SK-MEL-5 (cell line): Measurements from ENCODE around the gene PTEN. TPM values are rescaled to one million over a fixed set of nuclear protein-coding genes. Genes with fewer than 3 reads are reported as not detected.

Source experiments
- DNase-seq: peaks from one replicate; pipeline ENCODE4 v3.0.0-alpha.2; 2016; ENCODE audit warnings: low read depth, low spot score
- in situ Hi-C: cut with HindIII; loops from 2 replicates; pipeline ENCODE4 v1.10.0; 2016; ENCODE audit warnings: low sequenced_read_pairs, high pct_unique_total_duplicates, low pct_unique_long_range_greater_than_20kb
- small RNA-seq, 2 experiments: library from RNA; depleted of rRNA; stranded (forward); fragments of <200 nt; gene quantifications; one replicate each; pipeline ENCODE3, GENCODE V24; 2014
- total RNA-seq: library from RNA; depleted of rRNA; stranded (reverse); fragments of >200 nt; shearing (Covaris generic); gene quantifications from 2 replicates; pipeline ENCODE4 v1.2.3, GENCODE V29; 2014; rRNA removed

Gene PTEN
- total RNA-seq, 1 experiment from 2014 or later = 52.4 TPM

DNA sequence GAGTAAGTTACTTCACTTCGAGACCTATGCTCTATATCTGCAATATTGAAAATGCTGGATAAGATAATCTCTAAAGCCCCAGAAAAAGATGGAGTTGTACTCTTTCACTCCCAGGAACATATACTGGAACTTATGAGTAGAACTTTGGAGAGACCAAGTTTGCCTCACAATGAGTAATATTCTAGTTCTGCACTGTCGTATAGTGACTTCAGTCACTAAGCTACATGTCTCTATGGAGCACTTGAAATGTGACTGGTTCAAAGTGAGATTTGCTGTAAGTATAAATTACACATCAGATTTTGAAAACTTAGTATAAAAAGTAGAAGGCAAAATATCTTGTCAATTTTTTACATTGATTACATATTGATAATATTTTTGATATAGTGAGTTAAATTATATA lies 116.4 kb downstream of the PTEN start:
- in situ Hi-C loops = no loop called here
- no peak for DNase-seq

DNA sequence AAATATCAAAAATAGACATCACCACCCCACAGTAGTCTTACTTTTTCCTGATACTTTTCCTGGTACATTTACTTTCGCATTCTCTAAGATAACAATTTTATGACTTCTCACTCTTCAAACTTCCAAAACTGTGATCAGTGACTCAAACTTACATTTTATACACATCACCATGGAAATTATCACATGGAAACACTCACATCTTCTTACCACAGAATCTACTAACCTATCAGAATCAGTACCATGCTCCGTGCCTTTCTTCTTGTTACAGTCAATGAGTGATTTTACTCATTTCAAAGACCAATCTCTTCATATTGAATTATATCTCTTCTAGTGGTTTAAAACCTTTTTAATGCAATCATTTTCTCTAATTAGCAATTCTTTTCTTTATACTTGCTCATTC lies 120.3 kb downstream of the PTEN start:
- no peak for DNase-seq
- in situ Hi-C loops = no loop called here

DNA sequence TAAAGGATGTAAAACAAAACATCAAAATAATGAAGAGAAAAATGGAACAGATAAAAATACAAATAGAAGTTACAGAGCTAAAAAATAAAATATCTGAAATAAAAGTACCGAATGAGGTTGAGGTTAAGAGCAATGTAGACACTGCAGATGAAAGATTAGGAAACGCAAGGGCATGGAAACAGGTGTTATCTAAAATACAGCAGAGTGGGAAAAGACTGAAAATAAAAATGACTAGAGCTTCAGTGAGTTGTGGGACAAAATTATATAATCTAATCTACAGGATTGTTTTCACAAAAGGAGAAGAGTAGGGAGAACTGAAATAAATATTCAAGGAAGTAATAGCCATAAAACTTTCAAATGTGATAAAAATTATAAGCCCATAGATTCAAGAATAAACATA lies 123.8 kb downstream of the PTEN start:
- DNase-seq = no peak
- in situ Hi-C loops = no loop called here

DNA sequence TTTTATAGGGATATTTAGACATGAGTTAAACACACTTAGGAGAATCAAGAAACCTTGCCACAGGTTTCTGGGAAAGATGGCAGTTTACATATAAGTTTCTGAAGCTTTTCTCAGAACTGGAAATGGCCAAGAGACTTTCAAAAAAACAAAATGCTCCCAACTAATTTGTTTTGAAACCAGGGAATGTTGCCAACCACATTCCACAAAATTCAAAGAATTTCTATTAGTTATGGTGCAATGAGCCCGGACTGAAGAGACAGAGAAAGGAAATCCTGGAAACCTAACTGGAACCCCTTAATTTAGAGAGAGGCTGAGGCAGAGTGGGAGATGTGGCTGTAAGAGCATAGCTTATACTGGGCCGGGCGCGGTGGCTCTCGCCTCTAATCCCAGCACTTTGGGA lies 128.5 kb downstream of the PTEN start:
- in situ Hi-C loops = no loop called here
- DNase-seq = no peak

DNA sequence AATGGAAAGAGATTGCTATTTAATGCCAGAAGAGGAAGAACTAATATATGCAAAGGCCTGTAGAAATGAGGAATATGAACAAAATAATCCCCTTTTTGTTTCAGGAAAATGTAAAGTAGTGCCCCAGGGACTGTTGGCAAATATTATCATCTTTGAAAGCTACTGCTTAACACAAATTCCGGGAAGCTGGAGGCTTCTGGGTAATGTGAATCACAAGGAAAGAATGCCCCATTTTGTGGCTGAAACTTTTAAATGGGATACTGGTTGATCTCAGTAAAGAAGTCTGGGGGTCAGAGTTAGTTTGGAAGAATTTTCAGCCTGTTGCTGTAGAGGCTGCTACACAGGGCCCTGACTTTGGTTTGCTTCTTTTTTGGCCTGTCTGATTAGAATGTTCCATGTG lies 141.0 kb downstream of the PTEN start:
- peak; percentile 59 for DNase-seq
- in situ Hi-C loops = no loop called here

DNA sequence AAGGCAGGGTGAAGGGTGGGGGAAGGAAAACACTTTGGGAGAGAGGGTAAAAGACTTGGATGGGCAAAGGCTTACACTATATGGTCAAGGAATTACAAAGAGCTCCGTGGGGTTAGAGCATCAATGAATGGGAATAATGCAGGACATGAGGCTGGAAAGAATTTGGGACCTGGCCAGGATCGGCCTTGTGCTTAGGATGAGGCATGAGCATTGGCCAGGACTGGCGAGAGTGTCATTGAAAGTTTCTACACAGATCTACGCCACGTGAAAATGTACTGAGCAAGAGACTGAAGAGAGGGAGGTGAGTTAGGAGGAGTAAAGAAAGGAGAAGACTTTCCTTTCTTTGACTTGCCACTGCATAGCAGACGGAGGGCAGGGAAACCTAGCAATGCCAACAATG lies 142.8 kb downstream of the PTEN start:
- DNase-seq = no peak
- in situ Hi-C loops = no loop called here

DNA sequence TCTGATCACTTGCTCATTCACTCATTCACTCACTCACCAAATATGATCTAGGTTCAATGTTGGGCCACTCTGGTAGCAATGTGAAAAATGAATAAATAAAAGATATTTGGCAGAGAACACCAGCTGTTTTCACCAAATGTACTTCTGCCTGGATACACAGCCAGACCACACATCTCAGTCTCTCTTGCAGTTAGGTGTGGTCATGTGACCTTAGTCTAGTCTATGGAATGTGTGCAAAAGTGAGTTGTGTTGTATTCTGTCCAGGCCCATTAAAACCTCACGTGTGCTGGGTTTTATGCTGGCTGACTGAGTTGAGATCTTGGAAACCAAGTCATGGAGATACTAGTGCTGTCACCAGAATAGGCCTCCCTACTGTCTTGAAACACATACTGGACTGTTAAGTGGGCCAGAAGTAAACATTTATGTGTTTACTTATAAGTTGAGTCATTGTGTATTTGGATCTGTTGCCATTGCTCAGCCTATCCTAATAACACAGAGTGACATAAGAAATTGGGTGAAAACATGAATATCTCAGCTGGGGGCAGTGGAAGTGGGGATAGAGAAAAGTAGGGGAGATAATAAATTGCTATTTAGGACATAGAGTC lies 145.5 kb downstream of the PTEN start:
- DNase-seq = no peak
- in situ Hi-C loops = no loop called here

DNA sequence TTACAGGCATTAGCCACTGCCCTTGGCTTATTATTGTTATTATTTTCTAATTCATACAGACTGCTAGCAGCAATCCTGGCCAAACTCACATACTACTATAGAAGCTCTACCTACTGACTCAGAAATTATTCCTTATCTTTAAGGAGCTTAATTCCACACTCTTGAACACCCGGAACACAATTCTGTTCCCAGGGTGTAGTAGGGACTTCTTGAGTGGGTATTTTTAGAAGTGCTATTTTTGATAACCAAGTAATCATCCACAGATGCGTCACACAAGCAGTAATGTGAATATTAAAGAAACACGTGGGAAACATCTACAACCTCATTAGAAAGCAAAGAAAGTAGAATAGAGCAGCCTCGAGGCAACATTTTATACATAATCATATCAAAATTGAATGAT lies 149.2 kb downstream of the PTEN start:
- in situ Hi-C loops = no loop called here
- DNase-seq = no peak

DNA sequence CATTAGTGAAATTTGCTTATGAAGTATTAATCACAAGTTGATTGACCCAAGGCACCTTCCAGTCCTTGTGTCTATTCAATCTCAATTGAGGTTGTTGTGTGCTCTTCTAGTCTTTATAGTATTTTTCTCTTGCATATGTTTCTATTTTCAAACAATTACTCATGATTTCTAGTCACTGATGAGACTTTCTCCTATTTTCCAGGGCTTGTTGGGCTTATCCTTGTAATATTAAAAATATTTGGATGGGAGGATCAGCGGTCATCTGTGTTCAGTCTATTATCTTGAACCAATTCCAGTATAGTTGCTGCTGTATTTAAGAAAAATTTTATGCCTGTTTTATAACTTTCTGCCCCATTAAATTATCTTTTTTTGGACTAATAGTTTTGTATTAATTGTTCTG lies 154.4 kb downstream of the PTEN start:
- in situ Hi-C loops = no loop called here
- no peak for DNase-seq

DNA sequence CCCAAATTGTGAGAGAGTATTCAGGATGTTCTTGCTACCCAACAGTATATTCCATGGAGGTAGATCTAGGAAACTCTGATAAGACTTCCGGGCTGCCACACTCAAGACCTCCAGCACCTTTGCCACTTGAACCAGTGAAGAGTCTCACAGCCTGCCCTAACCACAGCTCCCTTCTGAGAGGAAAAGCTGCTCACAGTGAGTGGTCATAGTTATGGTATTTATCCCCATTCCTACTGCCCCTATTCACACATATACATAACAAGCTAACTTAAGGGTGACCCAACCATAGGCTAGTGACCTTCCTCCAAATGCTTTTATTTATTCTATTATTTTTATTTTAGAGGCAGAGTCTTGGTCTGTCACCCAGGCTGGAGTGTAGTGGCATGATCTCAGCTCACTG lies 156.3 kb downstream of the PTEN start:
- DNase-seq = no peak
- in situ Hi-C loops = no loop called here

Small RNAs within 50 kb of the gene (small RNA-seq; reads per million reads assigned to genes)
- gene RF00284 = 0 to 0.46 reads per million in 2 experiments
- gene RN7SL78P = 0 reads per million in 2 experiments

Other genes with a start within 250 kb of the PTEN start
- gene PAPSS2, start 203.7 kb upstream of the PTEN start, total RNA-seq = 69.3 and 71.8 TPM in 2 replicates
- 63.2 and 80.5 TPM in 2 replicates for gene ATAD1, start 45.4 kb upstream of the PTEN start, total RNA-seq
- gene KLLN, start 92 bp upstream of the PTEN start, total RNA-seq = 0.03 and 0.08 TPM in 2 replicates